Panc1 (cell line): Measurements from ENCODE around the gene LGALS12.

Experiments
- POLR2AphosphoS5 ChIP-seq: IDR thresholded peaks from 2 replicates; pipeline ENCODE4 v1.6.1; 2012; ENCODE audit warnings: mild to moderate bottlenecking, low read depth, low read length, moderate library complexity
- SIN3A ChIP-seq: IDR thresholded peaks from 2 replicates; pipeline ENCODE4 v1.6.1; 2012; ENCODE audit warnings: low read depth, mild to moderate bottlenecking, low read length, moderate library complexity, borderline replicate concordance; ENCODE audit not compliant: insufficient read depth
- TCF7L2 ChIP-seq: IDR thresholded peaks from 2 replicates; pipeline ENCODE4 v1.6.1; 2011; ENCODE audit warnings: mild to moderate bottlenecking, low read depth, low read length, inconsistent platforms
- TF ChIP-seq, protein P1 (sequence below): fragments of 450-650 bp; IDR thresholded peaks from 2 replicates; pipeline ENCODE4 v1.5.1; 2017; ENCODE audit warnings: mild to moderate bottlenecking
- TF ChIP-seq, protein P2 (sequence below), 2 experiments: IDR thresholded peaks; 2 replicates each; pipeline ENCODE4 v1.6.1; 2011 to 2012; ENCODE audit warnings: low read depth in 2 of 2, control low read depth in 1 of 2, low read length in 1 of 2, mild to moderate bottlenecking in 1 of 2, moderate library complexity in 1 of 2; ENCODE audit not compliant: insufficient read depth in 1 of 2

- TF ChIP-seq, protein P1, sequence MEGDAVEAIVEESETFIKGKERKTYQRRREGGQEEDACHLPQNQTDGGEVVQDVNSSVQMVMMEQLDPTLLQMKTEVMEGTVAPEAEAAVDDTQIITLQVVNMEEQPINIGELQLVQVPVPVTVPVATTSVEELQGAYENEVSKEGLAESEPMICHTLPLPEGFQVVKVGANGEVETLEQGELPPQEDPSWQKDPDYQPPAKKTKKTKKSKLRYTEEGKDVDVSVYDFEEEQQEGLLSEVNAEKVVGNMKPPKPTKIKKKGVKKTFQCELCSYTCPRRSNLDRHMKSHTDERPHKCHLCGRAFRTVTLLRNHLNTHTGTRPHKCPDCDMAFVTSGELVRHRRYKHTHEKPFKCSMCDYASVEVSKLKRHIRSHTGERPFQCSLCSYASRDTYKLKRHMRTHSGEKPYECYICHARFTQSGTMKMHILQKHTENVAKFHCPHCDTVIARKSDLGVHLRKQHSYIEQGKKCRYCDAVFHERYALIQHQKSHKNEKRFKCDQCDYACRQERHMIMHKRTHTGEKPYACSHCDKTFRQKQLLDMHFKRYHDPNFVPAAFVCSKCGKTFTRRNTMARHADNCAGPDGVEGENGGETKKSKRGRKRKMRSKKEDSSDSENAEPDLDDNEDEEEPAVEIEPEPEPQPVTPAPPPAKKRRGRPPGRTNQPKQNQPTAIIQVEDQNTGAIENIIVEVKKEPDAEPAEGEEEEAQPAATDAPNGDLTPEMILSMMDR: no peak
- TF ChIP-seq POLR2AphosphoS5 (no peak), SIN3A (no peak), TCF7L2 (no peak)
- TF ChIP-seq, protein P2, sequence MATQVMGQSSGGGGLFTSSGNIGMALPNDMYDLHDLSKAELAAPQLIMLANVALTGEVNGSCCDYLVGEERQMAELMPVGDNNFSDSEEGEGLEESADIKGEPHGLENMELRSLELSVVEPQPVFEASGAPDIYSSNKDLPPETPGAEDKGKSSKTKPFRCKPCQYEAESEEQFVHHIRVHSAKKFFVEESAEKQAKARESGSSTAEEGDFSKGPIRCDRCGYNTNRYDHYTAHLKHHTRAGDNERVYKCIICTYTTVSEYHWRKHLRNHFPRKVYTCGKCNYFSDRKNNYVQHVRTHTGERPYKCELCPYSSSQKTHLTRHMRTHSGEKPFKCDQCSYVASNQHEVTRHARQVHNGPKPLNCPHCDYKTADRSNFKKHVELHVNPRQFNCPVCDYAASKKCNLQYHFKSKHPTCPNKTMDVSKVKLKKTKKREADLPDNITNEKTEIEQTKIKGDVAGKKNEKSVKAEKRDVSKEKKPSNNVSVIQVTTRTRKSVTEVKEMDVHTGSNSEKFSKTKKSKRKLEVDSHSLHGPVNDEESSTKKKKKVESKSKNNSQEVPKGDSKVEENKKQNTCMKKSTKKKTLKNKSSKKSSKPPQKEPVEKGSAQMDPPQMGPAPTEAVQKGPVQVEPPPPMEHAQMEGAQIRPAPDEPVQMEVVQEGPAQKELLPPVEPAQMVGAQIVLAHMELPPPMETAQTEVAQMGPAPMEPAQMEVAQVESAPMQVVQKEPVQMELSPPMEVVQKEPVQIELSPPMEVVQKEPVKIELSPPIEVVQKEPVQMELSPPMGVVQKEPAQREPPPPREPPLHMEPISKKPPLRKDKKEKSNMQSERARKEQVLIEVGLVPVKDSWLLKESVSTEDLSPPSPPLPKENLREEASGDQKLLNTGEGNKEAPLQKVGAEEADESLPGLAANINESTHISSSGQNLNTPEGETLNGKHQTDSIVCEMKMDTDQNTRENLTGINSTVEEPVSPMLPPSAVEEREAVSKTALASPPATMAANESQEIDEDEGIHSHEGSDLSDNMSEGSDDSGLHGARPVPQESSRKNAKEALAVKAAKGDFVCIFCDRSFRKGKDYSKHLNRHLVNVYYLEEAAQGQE (IDR thresholded peaks at IDR 0.05; ENCODE audit: insufficient read depth in 1 of 2, low read depth in 2 of 2, low read length in 1 of 2): no peak
Measured at GRCh38 chr11:63556404-63557013, 50.6 kb downstream of the LGALS12 start.
